ENCODE results near the gene CLK2.
A peak's percentile ranks its signal among the peaks of the same experiment; 100 is the strongest.
"Not testable (repeated sequence)": the region's sequence is repeated elsewhere in the genome, so short reads cannot be mapped to it uniquely, and the experiment has no call there.

The CLK2 gene

GRCh38 chr1:155296661-155297060, 23.4 kb upstream of the CLK2 start:
- no peak for DNase-seq (ENCODE audit: low read depth)

- DNase-seq (ENCODE audit: low read depth), result no peak
Measured at GRCh38 chr1:155295942-155296267, 22.6 kb upstream of the CLK2 start.

GRCh38 chr1:155295183-155295941, 22.1 kb upstream of the CLK2 start:
- no peak for DNase-seq (ENCODE audit: low read depth)

- DNase-seq (ENCODE audit: low read depth), result no peak
Measured at GRCh38 chr1:155294520-155295182, 21.3 kb upstream of the CLK2 start.

- DNase-seq (ENCODE audit: low read depth), result no peak
Measured at GRCh38 chr1:155293086-155293749, 19.9 kb upstream of the CLK2 start.

- DNase-seq (ENCODE audit: low read depth), result not testable (repeated sequence)
Measured at GRCh38 chr1:155291006-155291405, 17.7 kb upstream of the CLK2 start.

- no peak for DNase-seq (ENCODE audit: low read depth)
Measured at GRCh38 chr1:155287987-155288543, 14.8 kb upstream of the CLK2 start.

GRCh38 chr1:155286544-155286943, 13.2 kb upstream of the CLK2 start:
- DNase-seq (ENCODE audit: low read depth), result no peak

- DNase-seq (ENCODE audit: low read depth), result no peak
Measured at GRCh38 chr1:155285631-155286044, 12.3 kb upstream of the CLK2 start.

- no peak for DNase-seq (ENCODE audit: low read depth)
Measured at GRCh38 chr1:155285063-155285462, 11.8 kb upstream of the CLK2 start.

- no peak for DNase-seq (ENCODE audit: low read depth)
Measured at GRCh38 chr1:155284476-155284875, 11.2 kb upstream of the CLK2 start.

- DNase-seq (ENCODE audit: low read depth), result no peak
Measured at GRCh38 chr1:155282488-155283091, 9.3 kb upstream of the CLK2 start.

- no peak for DNase-seq (ENCODE audit: low read depth)
Measured at GRCh38 chr1:155279268-155279667, 6.0 kb upstream of the CLK2 start.

GRCh38 chr1:155278689-155279160, 5.4 kb upstream of the CLK2 start:
- DNase-seq (ENCODE audit: low read depth), result no peak

GRCh38 chr1:155277902-155278688, 4.8 kb upstream of the CLK2 start:
- DNase-seq (ENCODE audit: low read depth), result no peak

GRCh38 chr1:155277070-155277901, 4.0 kb upstream of the CLK2 start, which contains the start of gene HCN3:
Gene HCN3, plus strand, starts transcription at chr1:155277463. Its CDS starts 128 bp downstream, at chr1:155277591.
- peak; percentile 95 for DNase-seq (ENCODE audit: low read depth)

- DNase-seq (ENCODE audit: low read depth), result no peak
Measured at GRCh38 chr1:155272466-155273342, 600 bp downstream of the CLK2 start.

- no peak for DNase-seq (ENCODE audit: low read depth)
Measured at GRCh38 chr1:155269381-155269780, 3.9 kb downstream of the CLK2 start.

GRCh38 chr1:155268630-155269029, 4.7 kb downstream of the CLK2 start:
- DNase-seq (ENCODE audit: low read depth), result no peak

- DNase-seq (ENCODE audit: low read depth), result no peak
Measured at GRCh38 chr1:155267373-155267772, 5.9 kb downstream of the CLK2 start.

Data from CMK (cell line).